HG02610 (cell line): ENCODE measurements around the gene EPB41L1.

ENCODE experiments used
- ATAC-seq: cut with Tn5 transposase; IDR thresholded peaks from one replicate; pipeline ENCODE4 v1.9.1; 2021; ENCODE audit warnings: mild to moderate bottlenecking, moderate library complexity; ENCODE audit not compliant: unreplicated experiment

EPB41L1 gene

DNA sequence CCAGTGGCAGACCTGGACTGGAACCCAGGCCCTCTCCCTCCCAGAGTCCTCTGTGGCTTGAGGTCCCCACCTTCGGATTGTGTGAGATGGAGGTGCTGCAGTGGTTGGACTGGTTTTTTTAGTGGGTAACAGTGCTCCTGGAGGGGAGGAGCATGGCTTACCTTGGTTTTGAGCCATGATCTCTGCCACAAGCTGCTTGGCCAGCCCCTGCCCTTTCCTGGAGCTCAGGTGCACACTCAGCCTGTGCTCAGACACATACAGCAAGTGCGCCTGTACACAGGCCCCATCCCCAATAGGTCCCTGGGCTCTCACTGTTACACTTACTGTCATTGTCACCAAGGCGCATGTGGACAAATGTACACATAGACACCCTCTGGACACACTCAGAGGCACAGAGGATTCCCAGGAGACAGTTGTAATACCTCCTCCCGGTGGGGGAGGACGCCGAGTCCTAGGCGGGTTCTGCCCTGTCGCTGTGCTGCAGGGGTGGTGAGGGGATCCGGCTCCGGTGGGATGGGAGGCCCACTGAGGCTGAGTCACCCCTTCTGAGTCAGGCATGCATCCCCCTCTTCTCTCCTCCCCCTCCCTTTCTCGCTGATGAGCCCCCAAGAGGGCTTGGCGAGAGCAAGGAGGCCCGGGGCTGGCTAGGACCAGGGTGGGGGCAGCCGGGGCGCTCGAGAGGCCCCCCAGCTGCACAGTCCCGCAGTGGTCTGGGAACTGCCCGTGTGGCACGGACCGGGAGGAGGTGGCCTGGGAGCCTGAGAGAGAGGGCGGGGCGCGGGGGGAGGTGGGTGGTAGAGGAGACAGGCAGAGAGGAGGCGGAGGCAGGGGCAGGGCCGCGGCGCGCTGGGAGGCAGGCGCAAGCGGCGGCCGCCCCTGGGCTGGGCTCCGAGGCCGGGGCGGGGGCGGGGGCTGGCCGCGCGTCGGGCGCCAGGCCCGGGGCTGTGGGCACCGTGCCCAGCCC lies 522 bp upstream of the EPB41L1 start:
- no peak for ATAC-seq

GRCh38 chr20:36155629-36155971 lies 1.1 kb downstream of the EPB41L1 start:
- no peak for ATAC-seq

DNA sequence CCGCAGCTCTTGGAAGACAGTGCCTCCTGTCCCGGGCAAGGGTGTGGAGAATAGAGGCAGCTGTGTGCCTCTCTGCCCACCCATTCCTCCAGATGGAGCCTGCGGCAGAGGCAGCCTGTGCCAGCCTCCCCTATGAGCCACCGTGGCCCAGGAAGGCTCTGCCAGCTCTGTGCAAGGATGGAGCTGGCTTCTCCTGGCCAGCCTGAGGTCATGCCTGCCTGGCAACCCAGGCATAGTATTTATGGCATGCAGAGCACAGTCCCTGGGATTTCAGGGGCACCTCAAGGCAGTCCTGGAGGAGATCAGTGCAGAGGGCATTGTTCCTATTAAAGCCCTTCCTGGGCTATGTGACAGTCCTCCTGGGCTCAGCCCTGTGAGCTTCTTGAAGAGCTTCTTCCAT lies 1.5 kb downstream of the EPB41L1 start:
- no peak for ATAC-seq

GRCh38 chr20:36157610-36158009 lies 3.1 kb downstream of the EPB41L1 start:
- no peak for ATAC-seq

GRCh38 chr20:36158160-36158741 lies 3.7 kb downstream of the EPB41L1 start:
- no peak for ATAC-seq

- ATAC-seq, result no peak
Observed at GRCh38 chr20:36159833-36160232, 5.3 kb downstream of the EPB41L1 start.

DNA sequence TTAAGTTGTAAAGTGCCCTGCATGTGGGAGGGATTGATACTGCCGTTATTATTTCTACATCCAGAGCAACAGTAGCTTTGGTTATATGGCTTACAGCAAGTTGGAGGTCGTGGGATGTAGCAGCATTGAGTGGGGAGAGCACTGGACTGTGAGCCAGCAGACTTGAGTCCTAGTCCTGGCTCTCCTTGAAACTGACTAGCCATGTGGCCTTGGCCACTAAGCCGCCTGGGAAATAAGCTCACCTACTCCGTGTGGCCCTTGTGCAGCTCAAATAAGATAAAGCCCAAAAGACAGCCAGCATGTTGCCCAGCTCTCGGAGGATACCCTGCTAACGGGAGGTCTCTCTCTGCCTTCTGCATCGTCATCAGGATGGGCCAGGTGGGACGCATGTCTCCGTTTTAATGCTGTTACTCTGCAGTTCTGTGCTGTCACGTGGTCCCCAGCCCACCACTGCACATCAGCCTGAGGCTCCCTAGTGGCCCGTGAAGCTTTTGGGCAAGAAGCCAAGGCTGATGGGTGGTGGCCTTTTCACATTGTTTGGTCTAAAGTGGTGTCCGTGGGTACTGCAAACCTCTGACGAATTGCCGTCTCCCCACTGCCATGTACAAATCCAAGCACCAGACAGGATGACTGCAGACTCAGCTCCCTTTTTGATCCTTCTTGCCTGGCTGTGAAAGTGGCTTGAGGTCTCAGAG lies 7.9 kb downstream of the EPB41L1 start:
- ATAC-seq, result no peak

DNA sequence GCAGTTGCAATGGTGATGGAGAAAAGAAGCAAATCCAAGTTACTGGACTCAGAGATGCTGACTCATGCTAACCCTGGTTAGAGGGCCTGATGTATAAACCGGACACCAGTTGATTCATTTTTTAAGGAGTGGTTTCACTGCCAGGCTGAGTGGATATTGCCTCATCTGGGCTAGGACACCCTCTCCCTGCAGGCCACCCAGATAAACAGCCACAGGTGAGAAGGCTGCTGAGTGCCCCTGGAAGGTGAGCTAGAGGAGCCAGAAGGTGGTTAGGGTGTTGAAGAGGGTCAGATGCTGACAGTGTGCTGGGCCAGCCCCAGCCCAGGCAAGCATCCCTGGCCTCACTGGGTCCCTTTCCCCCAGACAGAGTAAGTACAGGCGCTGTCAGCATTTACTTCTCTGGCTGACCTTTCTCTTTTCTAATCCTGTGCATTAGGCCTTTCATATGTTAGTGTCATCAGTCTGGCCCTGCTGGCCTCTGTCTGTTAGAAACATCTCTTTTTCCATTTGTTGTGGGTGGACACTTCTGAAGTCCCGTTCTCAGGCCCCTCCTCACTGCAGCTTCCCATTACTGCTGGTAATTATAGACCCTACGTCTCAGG lies 13.5 kb downstream of the EPB41L1 start:
- ATAC-seq, result no peak

GRCh38 chr20:36170542-36171215 lies 16.1 kb downstream of the EPB41L1 start:
- ATAC-seq, result no peak

DNA sequence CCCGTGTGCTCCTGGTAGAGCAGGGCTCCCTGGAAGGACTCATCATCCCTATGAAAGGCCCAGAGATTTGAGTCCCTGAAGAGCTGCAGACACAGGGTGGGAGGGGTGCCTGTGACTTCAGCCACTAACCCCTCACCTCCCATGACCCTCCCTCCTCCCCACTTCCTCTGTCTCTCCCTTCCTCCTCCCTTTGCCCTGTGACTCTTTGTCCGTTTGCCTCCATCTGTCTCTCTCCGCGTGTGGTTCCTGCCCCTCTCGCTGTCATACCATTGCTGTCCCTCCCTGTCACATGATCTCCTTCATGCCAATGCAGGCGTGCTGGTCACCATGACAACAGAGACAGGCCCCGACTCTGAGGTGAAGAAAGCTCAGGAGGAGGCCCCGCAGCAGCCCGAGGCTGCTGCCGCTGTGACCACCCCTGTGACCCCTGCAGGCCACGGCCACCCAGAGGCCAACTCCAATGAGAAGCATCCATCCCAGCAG lies 19.0 kb downstream of the EPB41L1 start:
- ATAC-seq, result no peak

- no peak for ATAC-seq
Observed at GRCh38 chr20:36175016-36175415, 20.5 kb downstream of the EPB41L1 start.

DNA sequence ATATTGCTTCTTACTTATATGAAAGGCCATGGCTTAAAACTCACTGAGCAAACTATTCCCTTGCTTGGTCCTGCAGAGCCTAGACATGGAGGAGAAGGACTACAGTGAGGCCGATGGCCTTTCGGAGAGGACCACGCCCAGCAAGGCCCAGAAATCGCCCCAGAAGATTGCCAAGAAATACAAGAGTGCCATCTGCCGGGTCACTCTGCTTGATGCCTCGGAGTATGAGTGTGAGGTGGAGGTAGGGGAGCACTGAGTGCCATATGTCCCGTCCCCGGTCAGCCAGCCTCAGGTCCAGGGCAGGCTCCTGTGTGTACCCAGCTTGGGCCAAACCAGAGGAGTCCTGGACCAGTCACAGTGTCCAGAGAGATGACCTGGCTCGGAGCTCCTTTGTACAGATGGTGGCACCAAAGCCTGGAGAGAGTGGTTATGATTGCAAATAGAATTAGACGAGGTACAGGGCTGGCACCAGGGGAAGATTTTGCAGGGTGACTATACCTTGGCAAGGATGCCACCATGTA lies 21.0 kb downstream of the EPB41L1 start:
- no peak for ATAC-seq

- ATAC-seq, result no peak
Observed at GRCh38 chr20:36177716-36178115, 23.2 kb downstream of the EPB41L1 start.

GRCh38 chr20:36179170-36179945 lies 24.8 kb downstream of the EPB41L1 start:
- ATAC-seq, result no peak

GRCh38 chr20:36180323-36180722 lies 25.8 kb downstream of the EPB41L1 start:
- ATAC-seq, result no peak

- no peak for ATAC-seq
Observed at GRCh38 chr20:36181934-36182603, 27.5 kb downstream of the EPB41L1 start.

GRCh38 chr20:36182604-36183154 lies 28.1 kb downstream of the EPB41L1 start:
- no peak for ATAC-seq

- no peak for ATAC-seq
Observed at GRCh38 chr20:36183155-36183944, 28.8 kb downstream of the EPB41L1 start.
